NCI-H774 (cell line): ENCODE measurements around the gene NKX6-1.

Experiments
- DNase-seq: peaks from one replicate; lab custom pipeline; 2025; lab: John Stamatoyannopoulos, UW

Gene NKX6-1

GRCh38 chr4:84479663-84480062, 19.4 kb downstream of the NKX6-1 start:
- DNase-seq: no peak

GRCh38 chr4:84477738-84478137, 21.4 kb downstream of the NKX6-1 start:
- DNase-seq: no peak

GRCh38 chr4:84474107-84474506, 25.0 kb downstream of the NKX6-1 start:
- no peak for DNase-seq

- no peak for DNase-seq
Measured at GRCh38 chr4:84472154-84472553, 26.9 kb downstream of the NKX6-1 start.

- DNase-seq: no peak
Measured at GRCh38 chr4:84470204-84470785, 28.8 kb downstream of the NKX6-1 start.

GRCh38 chr4:84467601-84468000, 31.5 kb downstream of the NKX6-1 start:
- no peak for DNase-seq

GRCh38 chr4:84459783-84460182, 39.3 kb downstream of the NKX6-1 start:
- DNase-seq: no peak

GRCh38 chr4:84456157-84456556, 42.9 kb downstream of the NKX6-1 start:
- DNase-seq: no peak

- DNase-seq: no peak
Measured at GRCh38 chr4:84455697-84456096, 43.4 kb downstream of the NKX6-1 start.

GRCh38 chr4:84451546-84451945, 47.5 kb downstream of the NKX6-1 start:
- DNase-seq: no peak

GRCh38 chr4:84443523-84443922, 55.6 kb downstream of the NKX6-1 start:
- DNase-seq: no peak

- DNase-seq: no peak
Measured at GRCh38 chr4:84442778-84443177, 56.3 kb downstream of the NKX6-1 start.
